ENCODE results near the gene HEXIM2.
"Not testable (repeated sequence)": the region's sequence is repeated elsewhere in the genome, so short reads cannot be mapped to it uniquely, and the experiment has no call there.

Gene HEXIM2

GRCh38 chr17:45161288-45162024 lies at the start of gene HEXIM2:
TSS of gene HEXIM2 (plus strand) at chr17:45161875. CDS start at chr17:45162794, 919 bp downstream.
- peak; percentile 100 for DNase-seq (ENCODE audit: low read depth in 2 of 2)

GRCh38 chr17:45112559-45113423 lies 48.9 kb upstream of the HEXIM2 start:
- no peak for DNase-seq (ENCODE audit: low read depth in 2 of 2)

- no peak for DNase-seq (ENCODE audit: low read depth in 2 of 2)
Observed at GRCh38 chr17:45113424-45113754, 48.3 kb upstream of the HEXIM2 start.

- no peak for DNase-seq (ENCODE audit: low read depth in 2 of 2)
Observed at GRCh38 chr17:45114117-45114932, 47.4 kb upstream of the HEXIM2 start.

GRCh38 chr17:45115015-45115625 lies 46.6 kb upstream of the HEXIM2 start:
- DNase-seq (ENCODE audit: low read depth in 2 of 2), result no peak

- DNase-seq (ENCODE audit: low read depth in 2 of 2), result no peak
Observed at GRCh38 chr17:45115871-45116270, 45.8 kb upstream of the HEXIM2 start.

- no peak for DNase-seq (ENCODE audit: low read depth in 2 of 2)
Observed at GRCh38 chr17:45116434-45117016, 45.1 kb upstream of the HEXIM2 start.

GRCh38 chr17:45117334-45117733 lies 44.3 kb upstream of the HEXIM2 start:
- no peak for DNase-seq (ENCODE audit: low read depth in 2 of 2)

GRCh38 chr17:45117848-45118646 lies 43.6 kb upstream of the HEXIM2 start:
- no peak for DNase-seq (ENCODE audit: low read depth in 2 of 2)

- DNase-seq (ENCODE audit: low read depth in 2 of 2), result no peak
Observed at GRCh38 chr17:45118691-45119090, 43.0 kb upstream of the HEXIM2 start.

GRCh38 chr17:45119964-45120363 lies 41.7 kb upstream of the HEXIM2 start:
- no peak for DNase-seq (ENCODE audit: low read depth in 2 of 2)

- DNase-seq (ENCODE audit: low read depth in 2 of 2), result no peak
Observed at GRCh38 chr17:45120558-45120957, 41.1 kb upstream of the HEXIM2 start.

GRCh38 chr17:45121055-45121454 lies 40.6 kb upstream of the HEXIM2 start:
- no peak for DNase-seq (ENCODE audit: low read depth in 2 of 2)

GRCh38 chr17:45123076-45123770 lies 38.5 kb upstream of the HEXIM2 start:
- no peak for DNase-seq (ENCODE audit: low read depth in 2 of 2)

GRCh38 chr17:45123930-45124796 lies 37.5 kb upstream of the HEXIM2 start:
- DNase-seq (ENCODE audit: low read depth in 2 of 2), result peak; percentile 42 to 49

- DNase-seq (ENCODE audit: low read depth in 2 of 2), result not testable (repeated sequence)
Observed at GRCh38 chr17:45124797-45125122, 36.9 kb upstream of the HEXIM2 start.

GRCh38 chr17:45125509-45125908 lies 36.2 kb upstream of the HEXIM2 start:
- no peak for DNase-seq (ENCODE audit: low read depth in 2 of 2)

GRCh38 chr17:45127207-45127547 lies 34.5 kb upstream of the HEXIM2 start:
- DNase-seq (ENCODE audit: low read depth in 2 of 2), result no peak

Measured in fibroblast of skin of left biceps (primary cell).